Central memory CD8-positive, alpha-beta T cell (primary cell): ENCODE measurements around the gene KRT38.
"Not testable (repeated sequence)": the region's sequence is repeated elsewhere in the genome, so short reads cannot be mapped to it uniquely, and the experiment has no call there.

Experiments
- ATAC-seq: fragments of 150-1000 bp; cut with Tn5 transposase; replicated peaks from 2 replicates; pipeline ENCODE4 v1.10.0; 2022; ENCODE audit warnings: mild to moderate bottlenecking, moderate FRiP score, moderate number of reproducible peaks; ENCODE audit not compliant: poor library complexity, severe bottlenecking; ENCODE audit errors: extremely low read depth
- DNase-seq, 2 donors: peaks; one replicate each; pipeline ENCODE4 v3.0.0; 2021; ENCODE audit warnings: low spot score in 2 of 2
- H3K27ac Mint-ChIP-seq: one replicate; pipeline ENCODE4 v1.8.0; 2022; ENCODE audit warnings: low read depth, mild to moderate bottlenecking, moderate library complexity, mixed read lengths
- H3K27me3 Mint-ChIP-seq: one replicate; pipeline ENCODE4 v1.8.0; 2022; ENCODE audit warnings: mixed read lengths
- H3K36me3 Mint-ChIP-seq: one replicate; pipeline ENCODE4 v1.8.0; 2022; ENCODE audit warnings: mild to moderate bottlenecking, moderate library complexity, mixed read lengths; ENCODE audit not compliant: insufficient read depth
- H3K4me1 Mint-ChIP-seq: one replicate; pipeline ENCODE4 v1.8.0; 2022; ENCODE audit warnings: mixed read lengths
- H3K4me3 Mint-ChIP-seq: one replicate; pipeline ENCODE4 v1.8.0; 2022; ENCODE audit warnings: mild to moderate bottlenecking, moderate library complexity, mixed read lengths
- H3K9me3 Mint-ChIP-seq: one replicate; pipeline ENCODE4 v1.8.0; 2022; ENCODE audit warnings: mixed read lengths

The KRT38 gene

GRCh38 chr17:41396340-41396739 lies 44.4 kb downstream of the KRT38 start:
- no peak overlapping the region for H3K27ac Mint-ChIP-seq

GRCh38 chr17:41395611-41396010 lies 45.2 kb downstream of the KRT38 start:
- Mint-ChIP-seq H3K4me3 (no peak overlapping the region), H3K9me3 (no peaks in the 10 kb centered on the region), H3K4me1 (peaks cover 6% of the 10 kb centered on the region), H3K36me3 (no peaks in the 10 kb centered on the region), H3K27ac (no peak overlapping the region), H3K27me3 (peaks cover 40% of the 10 kb centered on the region)
- DNase-seq (no peak), ATAC-seq (no peak)

More at GRCh38 chr17:41396340-41396739, 44.4 kb downstream of the KRT38 start:
- Mint-ChIP-seq H3K4me3 (no peak overlapping the region), H3K4me1 (peaks cover 6% of the 10 kb centered on the region), H3K27me3 (peaks cover 34% of the 10 kb centered on the region), H3K9me3 (no peaks in the 10 kb centered on the region), H3K36me3 (no peaks in the 10 kb centered on the region)
- no peak for ATAC-seq
- no peak for DNase-seq

DNA sequence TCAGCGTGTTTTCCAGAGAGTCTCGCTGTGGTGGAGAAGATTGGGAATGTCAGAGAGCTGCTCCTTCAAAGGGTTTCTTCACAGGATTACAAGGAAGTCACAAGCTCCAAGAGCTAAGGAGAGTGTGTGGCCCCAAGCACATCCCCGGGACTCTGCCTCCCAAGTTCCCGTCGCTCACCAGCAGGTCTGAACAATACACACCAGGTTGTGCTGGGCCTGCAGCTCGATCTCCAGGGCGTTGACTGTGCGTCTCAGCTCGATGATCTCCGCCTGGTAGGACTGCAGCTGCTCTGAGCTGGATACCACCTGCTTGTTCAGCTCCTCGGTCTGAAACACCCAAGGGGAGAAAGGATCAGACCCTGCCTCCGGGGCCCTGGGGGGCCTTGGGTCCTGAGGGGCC lies 45.7 kb downstream of the KRT38 start:
- not testable (repeated sequence) for H3K4me1 Mint-ChIP-seq, H3K9me3 Mint-ChIP-seq, ATAC-seq, H3K27ac Mint-ChIP-seq, H3K4me3 Mint-ChIP-seq, DNase-seq, H3K36me3 Mint-ChIP-seq
- H3K27me3 Mint-ChIP-seq = peaks cover 45% of the 10 kb centered on the region

GRCh38 chr17:41394254-41394996 lies 46.4 kb downstream of the KRT38 start:
- no peak for ATAC-seq
- H3K36me3 Mint-ChIP-seq = no peaks in the 10 kb centered on the region
- peaks cover 4% of the 10 kb centered on the region for H3K4me1 Mint-ChIP-seq
- H3K4me3 Mint-ChIP-seq = no peak overlapping the region
- no peak overlapping the region for H3K27ac Mint-ChIP-seq
- H3K27me3 Mint-ChIP-seq = peaks cover 52% of the 10 kb centered on the region
- DNase-seq = no peak
- no peaks in the 10 kb centered on the region for H3K9me3 Mint-ChIP-seq

- Mint-ChIP-seq H3K27me3 (peaks cover 58% of the 10 kb centered on the region), H3K4me1 (no peaks in the 10 kb centered on the region), H3K4me3 (no peak overlapping the region), H3K36me3 (no peaks in the 10 kb centered on the region), H3K27ac (no peak overlapping the region), H3K9me3 (no peaks in the 10 kb centered on the region)
- no peak for DNase-seq
- ATAC-seq = no peak
Observed at GRCh38 chr17:41393826-41394225, 47.0 kb downstream of the KRT38 start.

- Mint-ChIP-seq H3K9me3 (no peaks in the 10 kb centered on the region), H3K27me3 (peaks cover 63% of the 10 kb centered on the region), H3K4me1 (no peaks in the 10 kb centered on the region), H3K27ac (no peak overlapping the region), H3K36me3 (no peaks in the 10 kb centered on the region), H3K4me3 (no peak overlapping the region)
- no peak for DNase-seq
- no peak for ATAC-seq
Observed at GRCh38 chr17:41393294-41393693, 47.5 kb downstream of the KRT38 start.

GRCh38 chr17:41392278-41392677 lies 48.5 kb downstream of the KRT38 start:
- no peak overlapping the region for H3K27ac Mint-ChIP-seq
- H3K36me3 Mint-ChIP-seq = no peaks in the 10 kb centered on the region
- no peak overlapping the region for H3K4me3 Mint-ChIP-seq
- DNase-seq (no peak), ATAC-seq (no peak)
- H3K4me1 Mint-ChIP-seq = no peaks in the 10 kb centered on the region
- peaks cover 57% of the 10 kb centered on the region for H3K27me3 Mint-ChIP-seq
- H3K9me3 Mint-ChIP-seq = peaks cover 4% of the 10 kb centered on the region

DNA sequence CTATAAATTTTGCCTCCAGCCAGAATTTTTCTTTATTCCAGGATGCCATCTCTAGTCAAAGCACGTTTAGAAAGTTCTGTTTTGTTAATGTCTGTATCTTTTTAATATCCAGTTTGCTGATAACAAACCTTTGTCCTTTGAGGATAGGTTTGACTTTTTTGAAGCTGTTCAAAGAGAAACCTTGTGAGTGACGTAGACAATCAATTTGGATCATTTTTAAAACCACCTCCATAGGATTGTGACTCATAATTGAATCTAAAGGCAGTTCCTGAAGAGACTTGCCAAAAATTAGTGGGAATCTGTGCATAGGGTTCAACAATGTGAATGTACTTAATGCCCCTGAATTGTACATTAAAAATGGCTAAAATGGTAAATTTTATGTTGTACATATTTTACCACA lies 49.2 kb downstream of the KRT38 start:
- Mint-ChIP-seq H3K4me1 (no peaks in the 10 kb centered on the region), H3K27ac (no peak overlapping the region)

DNA sequence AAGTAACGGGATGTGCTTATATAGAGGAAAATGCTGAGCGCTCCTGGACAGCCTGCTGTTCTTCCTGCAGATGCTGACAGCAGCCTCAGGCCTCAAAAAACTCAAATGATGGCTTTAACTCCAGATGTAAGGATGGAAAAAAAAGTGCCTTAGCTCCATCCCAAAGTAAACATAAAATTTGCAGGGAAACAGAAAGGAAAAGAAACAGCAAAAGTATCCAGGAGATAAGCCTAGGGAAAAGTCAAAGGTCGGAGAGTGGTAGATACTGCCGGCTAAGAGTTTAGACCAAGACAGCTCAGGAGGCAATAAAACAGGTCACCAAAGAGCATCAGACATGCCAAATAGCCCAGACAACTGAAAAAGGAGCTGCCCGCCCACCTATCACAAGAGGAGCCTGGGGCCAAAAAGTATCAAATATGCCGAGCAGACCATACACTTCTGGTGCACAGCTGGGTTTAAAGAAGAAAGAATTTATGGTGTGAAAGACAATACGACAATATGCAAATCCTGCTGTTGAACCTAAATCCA lies 50.3 kb downstream of the KRT38 start:
- no peak overlapping the region for H3K4me3 Mint-ChIP-seq
- H3K4me1 Mint-ChIP-seq = no peaks in the 10 kb centered on the region
- H3K36me3 Mint-ChIP-seq = no peaks in the 10 kb centered on the region
- ATAC-seq = no peak
- DNase-seq = no peak
- peaks cover 69% of the 10 kb centered on the region for H3K27me3 Mint-ChIP-seq
- peaks cover 12% of the 10 kb centered on the region for H3K9me3 Mint-ChIP-seq
- H3K27ac Mint-ChIP-seq = no peak overlapping the region

More for the DNA sequence above, 49.2 kb downstream of the KRT38 start:
- Mint-ChIP-seq H3K27me3 (peaks cover 62% of the 10 kb centered on the region), H3K4me3 (no peak overlapping the region), H3K36me3 (no peaks in the 10 kb centered on the region), H3K9me3 (peaks cover 9% of the 10 kb centered on the region)
- no peak for ATAC-seq
- no peak for DNase-seq

DNA sequence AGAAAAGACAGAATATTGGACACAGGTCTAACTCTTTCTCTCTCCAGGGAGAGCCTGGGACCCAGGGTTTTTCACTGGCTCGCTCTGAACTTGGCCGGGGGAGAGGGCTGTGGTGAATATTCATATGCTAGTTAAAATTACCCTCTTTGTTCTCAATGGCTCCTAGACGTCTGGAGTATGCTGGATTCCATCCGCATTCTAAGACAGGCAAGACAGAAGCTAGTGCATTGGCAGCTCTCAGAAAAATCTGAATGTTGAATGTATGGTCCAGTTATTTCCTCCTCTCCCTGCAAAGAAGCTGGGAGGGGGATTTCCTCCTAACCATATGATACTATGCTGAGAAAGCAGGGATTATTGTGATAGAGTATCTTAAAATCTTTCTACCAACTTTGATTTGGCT lies 53.1 kb downstream of the KRT38 start:
- H3K27ac Mint-ChIP-seq = no peak overlapping the region
- DNase-seq = no peak
- peaks cover 70% of the 10 kb centered on the region for H3K27me3 Mint-ChIP-seq
- peaks cover 12% of the 10 kb centered on the region for H3K9me3 Mint-ChIP-seq
- ATAC-seq = no peak
- H3K36me3 Mint-ChIP-seq = no peaks in the 10 kb centered on the region
- no peak overlapping the region for H3K4me3 Mint-ChIP-seq
- H3K4me1 Mint-ChIP-seq = no peaks in the 10 kb centered on the region

DNA sequence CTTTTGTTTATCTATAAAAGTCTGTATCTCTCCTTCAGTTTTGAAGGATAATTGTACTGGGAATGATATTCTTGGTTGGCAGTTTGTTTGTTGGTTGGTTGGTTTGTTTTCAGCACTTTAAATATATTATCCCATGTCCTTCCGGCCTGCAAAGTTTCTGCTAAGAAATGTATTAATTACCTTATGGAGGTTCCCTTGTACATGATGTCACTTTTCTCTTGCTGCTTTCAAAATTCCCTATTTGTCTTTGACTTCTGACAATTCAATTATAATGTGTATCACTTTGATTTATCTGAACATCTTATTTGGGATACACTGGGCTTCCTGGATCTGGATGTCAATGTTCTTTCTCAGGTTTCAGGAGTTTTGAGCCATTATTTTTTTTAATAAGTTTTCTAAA lies 54.6 kb downstream of the KRT38 start:
- peaks cover 58% of the 10 kb centered on the region for H3K27me3 Mint-ChIP-seq
- DNase-seq (no peak), ATAC-seq (no peak)
- H3K4me3 Mint-ChIP-seq = no peak overlapping the region
- no peak overlapping the region for H3K27ac Mint-ChIP-seq
- H3K4me1 Mint-ChIP-seq = no peaks in the 10 kb centered on the region
- no peaks in the 10 kb centered on the region for H3K36me3 Mint-ChIP-seq
- peaks cover 12% of the 10 kb centered on the region for H3K9me3 Mint-ChIP-seq
